Breast epithelium (tissue), 4 donors: ENCODE measurements around the gene EWSR1. TPM values are rescaled to one million over a fixed set of nuclear protein-coding genes. Genes with fewer than 3 reads are reported as not detected.

ENCODE experiments used
- DNase-seq, 2 donors: peaks; one replicate each; pipeline ENCODE4 v3.0.0-alpha.2; 2019; ENCODE audit warnings: low spot score in 2 of 2
- H3K27ac ChIP-seq, 2 donors: fragments of 200-600 bp; sonication (generic) in 1 of 2; one replicate each; pipeline ENCODE4 v1.5.1; 2016 to 2019; ENCODE audit warnings: mild to moderate bottlenecking in 1 of 2
- H3K27me3 ChIP-seq, 2 donors: fragments of 200-600 bp; sonication (generic) in 1 of 2; one replicate each; pipeline versions ENCODE4 v1.5.1 to v1.6.0; 2017 to 2019; ENCODE audit warnings: control low read depth in 1 of 2, mild to moderate bottlenecking in 1 of 2
- H3K36me3 ChIP-seq: fragments of 200-600 bp; one replicate; pipeline ENCODE4 v1.5.1; 2019
- H3K4me1 ChIP-seq, 2 donors: fragments of 200-600 bp; sonication (generic); one replicate each; pipeline ENCODE4 v1.5.1; 2016 to 2019; ENCODE audit warnings: control low read depth in 1 of 2
- H3K4me3 ChIP-seq, 3 donors: fragments of 200-600 bp; sonication (generic); 1 replicate in 2 of 3; 2 replicates in 1 of 3; pipeline ENCODE4 v1.5.1; 2016 to 2019; ENCODE audit warnings: mild to moderate bottlenecking in 3 of 3, moderate library complexity in 2 of 3
- H3K9me3 ChIP-seq, 2 donors: fragments of 200-600 bp; sonication (generic) in 1 of 2; one replicate each; pipeline ENCODE4 v1.5.1; 2016 to 2019; ENCODE audit warnings: control low read depth in 1 of 2
- CTCF ChIP-seq, 3 donors: fragments of 450-650 bp; IDR thresholded peaks; one replicate each; pipeline ENCODE4 v1.5.1; 2016 to 2017; ENCODE audit warnings: antibody characterized with exemption in 3 of 3, mild to moderate bottlenecking in 3 of 3, moderate library complexity in 3 of 3
- POLR2A ChIP-seq: fragments of 450-650 bp; IDR thresholded peaks from one replicate; pipeline ENCODE4 v1.6.1; 2016; ENCODE audit warnings: antibody characterized with exemption, mild to moderate bottlenecking, moderate library complexity
- POLR2AphosphoS5 ChIP-seq, 3 donors: sonication (generic); formaldehyde crosslinking; IDR thresholded peaks; one replicate each; pipeline ENCODE4 v1.6.1; 2017; ENCODE audit warnings: antibody characterized with exemption in 3 of 3
- intact Hi-C: fragments of 100-400 bp; cut with DNase I; formaldehyde crosslinking; loops from one replicate; pipeline ENCODE4 v1.15.1; 2023; ENCODE audit warnings: low total_unique reads
- total RNA-seq, 3 donors: library from RNA; depleted of rRNA; stranded (reverse); fragments of >200 nt; gene quantifications; one replicate each; pipeline ENCODE4 v1.1.0, GENCODE V29; 2016

Gene EWSR1
- total RNA-seq, 3 donors from 2014 or later = 165 to 224 (median 220) TPM

- TF ChIP-seq POLR2AphosphoS5 (IDR thresholded peaks at IDR 0.05) (no peak), CTCF (IDR thresholded peaks at IDR 0.05) (no peak), POLR2A (no peak)
- peaks cover 6% of the 10 kb centered on the region for H3K36me3 ChIP-seq
- no peak overlapping the region for H3K27ac ChIP-seq
- no peaks in the 10 kb centered on the region for H3K4me1 ChIP-seq
- H3K4me3 ChIP-seq = no peak overlapping the region
- H3K9me3 ChIP-seq = no peaks in the 10 kb centered on the region
- no peaks in the 10 kb centered on the region for H3K27me3 ChIP-seq
- no peak for DNase-seq
- intact Hi-C loops = no loop called here
These were observed 20.8 kb downstream of the EWSR1 start for GRCh38 chr22:29288837-29289236.

- no peak overlapping the region for H3K27ac ChIP-seq
- intact Hi-C loops = no loop called here
- no peak for DNase-seq
These were observed 22.0 kb downstream of the EWSR1 start for GRCh38 chr22:29290061-29290460.

GRCh38 chr22:29291215-29291614, 23.1 kb downstream of the EWSR1 start:
- H3K27me3 ChIP-seq = no peaks in the 10 kb centered on the region
- no peaks in the 10 kb centered on the region for H3K9me3 ChIP-seq
- no peak overlapping the region for H3K27ac ChIP-seq
- DNase-seq = no peak
- intact Hi-C loops = no loop called here
- H3K4me1 ChIP-seq = no peaks in the 10 kb centered on the region
- H3K4me3 ChIP-seq = no peak overlapping the region
- H3K36me3 ChIP-seq = peaks cover 2% of the 10 kb centered on the region
- TF ChIP-seq POLR2AphosphoS5 (IDR thresholded peaks at IDR 0.05) (no peak), POLR2A (no peak), CTCF (IDR thresholded peaks at IDR 0.05) (no peak)

More at GRCh38 chr22:29290061-29290460, 22.0 kb downstream of the EWSR1 start:
- H3K36me3 ChIP-seq = no peaks in the 10 kb centered on the region
- no peaks in the 10 kb centered on the region for H3K4me1 ChIP-seq
- no peaks in the 10 kb centered on the region for H3K27me3 ChIP-seq
- no peaks in the 10 kb centered on the region for H3K9me3 ChIP-seq
- no peak overlapping the region for H3K4me3 ChIP-seq
- TF ChIP-seq POLR2A (no peak), POLR2AphosphoS5 (IDR thresholded peaks at IDR 0.05) (no peak), CTCF (IDR thresholded peaks at IDR 0.05) (no peak)

- peaks cover 12% of the 10 kb centered on the region for H3K36me3 ChIP-seq
- H3K4me3 ChIP-seq = no peak overlapping the region
- H3K27me3 ChIP-seq = no peaks in the 10 kb centered on the region
- TF ChIP-seq POLR2AphosphoS5 (IDR thresholded peaks at IDR 0.05) (no peak), CTCF (IDR thresholded peaks at IDR 0.05) (no peak), POLR2A (no peak)
- intact Hi-C loops = no loop called here
- DNase-seq = no peak
- no peak overlapping the region for H3K27ac ChIP-seq
- no peaks in the 10 kb centered on the region for H3K4me1 ChIP-seq
- H3K9me3 ChIP-seq = no peaks in the 10 kb centered on the region
These were observed 24.3 kb downstream of the EWSR1 start for GRCh38 chr22:29292379-29292778.

GRCh38 chr22:29298641-29299040, 30.6 kb downstream of the EWSR1 start:
- H3K4me3 ChIP-seq = no peak overlapping the region
- H3K27me3 ChIP-seq = no peaks in the 10 kb centered on the region
- H3K9me3 ChIP-seq = no peaks in the 10 kb centered on the region
- peaks cover 28% of the 10 kb centered on the region for H3K36me3 ChIP-seq
- no peak overlapping the region for H3K27ac ChIP-seq
- peaks cover 5 to 7% of the 10 kb centered on the region in 2 donors for H3K4me1 ChIP-seq
- intact Hi-C loops = no loop called here
- TF ChIP-seq POLR2A = no peak
- no peak for TF ChIP-seq CTCF (IDR thresholded peaks at IDR 0.05)
- TF ChIP-seq POLR2AphosphoS5 (IDR thresholded peaks at IDR 0.05) = no peak
- DNase-seq = peak in 1 of 2 donors; percentile 2
